ENCODE results near the gene ZP1. TPM values are rescaled to one million over a fixed set of nuclear protein-coding genes. Genes with fewer than 3 reads are reported as not detected.
"Not testable (repeated sequence)": the region's sequence is repeated elsewhere in the genome, so short reads cannot be mapped to it uniquely, and the experiment has no call there.

Gene ZP1, protein sequence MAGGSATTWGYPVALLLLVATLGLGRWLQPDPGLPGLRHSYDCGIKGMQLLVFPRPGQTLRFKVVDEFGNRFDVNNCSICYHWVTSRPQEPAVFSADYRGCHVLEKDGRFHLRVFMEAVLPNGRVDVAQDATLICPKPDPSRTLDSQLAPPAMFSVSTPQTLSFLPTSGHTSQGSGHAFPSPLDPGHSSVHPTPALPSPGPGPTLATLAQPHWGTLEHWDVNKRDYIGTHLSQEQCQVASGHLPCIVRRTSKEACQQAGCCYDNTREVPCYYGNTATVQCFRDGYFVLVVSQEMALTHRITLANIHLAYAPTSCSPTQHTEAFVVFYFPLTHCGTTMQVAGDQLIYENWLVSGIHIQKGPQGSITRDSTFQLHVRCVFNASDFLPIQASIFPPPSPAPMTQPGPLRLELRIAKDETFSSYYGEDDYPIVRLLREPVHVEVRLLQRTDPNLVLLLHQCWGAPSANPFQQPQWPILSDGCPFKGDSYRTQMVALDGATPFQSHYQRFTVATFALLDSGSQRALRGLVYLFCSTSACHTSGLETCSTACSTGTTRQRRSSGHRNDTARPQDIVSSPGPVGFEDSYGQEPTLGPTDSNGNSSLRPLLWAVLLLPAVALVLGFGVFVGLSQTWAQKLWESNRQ
- not detected for total RNA-seq
- long read RNA-seq = 0 reads

DNA sequence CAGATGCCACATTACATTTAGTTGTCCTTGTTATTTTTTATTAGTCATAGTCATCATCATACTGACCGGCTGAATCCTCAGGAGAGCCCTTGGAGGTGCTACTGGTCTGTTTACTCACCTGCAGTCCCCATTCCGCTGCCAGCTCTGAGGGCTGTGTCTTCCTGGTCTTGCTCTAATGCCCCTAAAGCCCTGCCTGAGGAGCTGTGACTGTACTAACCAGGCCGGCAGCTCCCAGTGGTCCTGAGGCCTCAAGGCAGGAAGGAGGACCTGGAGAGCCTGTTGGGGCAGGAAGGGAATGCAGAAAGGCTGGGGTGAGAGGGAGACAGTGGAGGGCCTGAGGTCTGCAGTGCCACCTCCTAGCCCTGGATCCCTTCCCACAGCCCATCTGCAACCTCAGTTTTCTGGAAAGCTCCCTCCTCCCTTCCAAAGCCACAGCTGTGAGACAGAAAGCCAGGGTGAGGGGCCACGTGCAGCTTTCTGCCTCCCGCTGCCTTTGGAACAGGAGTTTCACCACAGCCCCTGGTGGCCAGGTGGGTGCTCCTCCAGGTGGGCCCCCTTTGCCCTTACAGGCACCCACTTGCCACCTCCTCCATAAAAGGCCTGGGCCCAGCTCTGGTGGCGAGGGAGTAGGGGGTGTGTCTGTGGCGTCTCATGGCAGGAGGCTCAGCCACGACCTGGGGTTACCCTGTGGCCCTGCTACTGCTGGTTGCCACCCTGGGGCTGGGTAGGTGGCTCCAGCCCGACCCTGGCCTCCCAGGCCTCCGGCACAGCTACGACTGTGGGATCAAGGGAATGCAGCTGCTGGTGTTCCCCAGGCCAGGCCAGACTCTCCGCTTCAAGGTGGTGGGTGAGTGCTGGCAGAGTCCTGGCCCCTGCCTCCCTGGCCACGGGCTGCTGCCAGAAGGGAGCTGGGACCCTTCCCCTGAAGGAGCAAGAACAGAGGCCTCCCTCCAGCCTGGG is at the start of gene ZP1:
ZP1 (plus strand) TSS at position 632 of the 960 bp plus-strand sequence; CDS start at position 652, 20 bp downstream.
- Histone ChIP-seq H3K4me3 (no peak within 1 kb of the TSS), H3K9me3 (replicated peaks) (no peaks in the 10 kb centered on the region), H3K27ac (replicated peaks) (no peak within 1 kb of the TSS), H3K27me3 (ENCODE audit: low read depth) (peaks cover 2% of the 10 kb centered on the region), H3K36me3 (no peaks in the 10 kb centered on the region), H3K4me1 (peaks cover 32% of the 10 kb centered on the region)
- DNase-seq = no peak
- TF ChIP-seq, protein P1, sequence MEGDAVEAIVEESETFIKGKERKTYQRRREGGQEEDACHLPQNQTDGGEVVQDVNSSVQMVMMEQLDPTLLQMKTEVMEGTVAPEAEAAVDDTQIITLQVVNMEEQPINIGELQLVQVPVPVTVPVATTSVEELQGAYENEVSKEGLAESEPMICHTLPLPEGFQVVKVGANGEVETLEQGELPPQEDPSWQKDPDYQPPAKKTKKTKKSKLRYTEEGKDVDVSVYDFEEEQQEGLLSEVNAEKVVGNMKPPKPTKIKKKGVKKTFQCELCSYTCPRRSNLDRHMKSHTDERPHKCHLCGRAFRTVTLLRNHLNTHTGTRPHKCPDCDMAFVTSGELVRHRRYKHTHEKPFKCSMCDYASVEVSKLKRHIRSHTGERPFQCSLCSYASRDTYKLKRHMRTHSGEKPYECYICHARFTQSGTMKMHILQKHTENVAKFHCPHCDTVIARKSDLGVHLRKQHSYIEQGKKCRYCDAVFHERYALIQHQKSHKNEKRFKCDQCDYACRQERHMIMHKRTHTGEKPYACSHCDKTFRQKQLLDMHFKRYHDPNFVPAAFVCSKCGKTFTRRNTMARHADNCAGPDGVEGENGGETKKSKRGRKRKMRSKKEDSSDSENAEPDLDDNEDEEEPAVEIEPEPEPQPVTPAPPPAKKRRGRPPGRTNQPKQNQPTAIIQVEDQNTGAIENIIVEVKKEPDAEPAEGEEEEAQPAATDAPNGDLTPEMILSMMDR (IDR thresholded peaks at IDR 0.05; ENCODE audit: borderline replicate concordance) = no peak
- intact Hi-C loops (cut with micrococcal nuclease) = no loop called here

DNA sequence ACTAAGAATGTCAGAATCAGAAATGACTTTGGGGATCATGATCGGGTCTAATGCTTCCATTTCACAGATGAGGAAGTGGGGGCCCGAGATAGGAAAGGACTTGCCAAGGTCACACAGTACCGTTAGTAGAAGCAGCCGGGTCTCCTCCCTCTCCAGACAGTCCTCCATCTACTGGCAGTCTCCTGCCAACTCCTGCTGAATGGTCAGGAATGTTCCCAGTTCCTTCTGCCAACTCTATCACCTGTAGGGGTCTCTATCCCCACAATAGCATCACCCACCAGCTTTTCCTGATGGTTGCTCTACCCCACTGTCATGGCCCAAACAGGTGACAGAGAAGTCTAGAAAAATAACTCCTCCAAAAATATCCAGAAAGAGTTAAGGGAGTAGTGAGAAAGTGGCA is 49.3 kb upstream of the ZP1 start:
- H3K36me3 ChIP-seq = no peaks in the 10 kb centered on the region
- peaks cover 8% of the 10 kb centered on the region for H3K27me3 ChIP-seq (ENCODE audit: low read depth)
- peaks cover 16% of the 10 kb centered on the region for H3K9me3 ChIP-seq (replicated peaks)
- no peak for DNase-seq
- no peak overlapping the region for H3K4me3 ChIP-seq
- intact Hi-C loops (cut with micrococcal nuclease) = no loop called here
- TF ChIP-seq, protein P1 (IDR thresholded peaks at IDR 0.05; ENCODE audit: borderline replicate concordance) = no peak
- H3K4me1 ChIP-seq = no peaks in the 10 kb centered on the region
- H3K27ac ChIP-seq (replicated peaks) = no peak overlapping the region

DNA sequence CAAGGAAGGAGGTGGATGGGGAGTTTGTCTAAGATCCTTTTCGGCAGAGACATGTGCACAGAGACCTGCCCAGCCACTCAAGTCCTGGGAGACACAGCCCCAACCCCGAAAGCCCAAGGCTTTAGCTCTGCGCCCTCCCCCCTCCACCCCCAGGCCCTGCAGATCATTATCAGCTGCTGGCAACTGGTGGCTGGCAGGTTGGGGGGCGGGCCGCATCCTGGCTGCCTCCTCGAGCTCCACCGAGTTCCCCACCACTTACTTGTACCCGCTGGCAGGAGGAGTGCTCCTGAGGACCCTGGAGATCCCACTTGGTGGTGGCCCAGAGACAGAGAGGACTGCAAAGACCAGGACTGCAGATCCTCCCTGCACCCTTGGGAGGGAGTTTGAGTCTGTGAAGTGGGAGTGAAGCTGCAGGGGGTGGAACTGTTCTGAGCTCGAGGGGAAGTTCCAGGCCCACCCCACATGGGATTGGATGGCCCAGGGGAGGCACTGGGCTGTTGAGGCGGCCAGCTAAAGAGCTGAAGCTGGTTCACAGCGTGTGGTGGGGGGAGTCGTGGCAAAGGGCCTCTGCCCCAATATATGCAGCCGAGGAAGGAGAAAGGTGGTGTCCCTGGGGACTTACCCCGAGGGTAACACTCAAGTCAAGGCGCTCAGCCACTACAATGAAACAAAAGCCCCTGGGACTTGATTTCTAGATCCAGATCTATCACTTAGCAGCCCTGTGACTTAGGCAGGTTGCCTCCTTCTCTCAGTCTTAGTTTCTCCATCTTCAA is 45.3 kb upstream of the ZP1 start:
- no peaks in the 10 kb centered on the region for H3K4me1 ChIP-seq
- TF ChIP-seq, protein P1 (IDR thresholded peaks at IDR 0.05; ENCODE audit: borderline replicate concordance) = no peak
- no peak overlapping the region for H3K4me3 ChIP-seq
- intact Hi-C loops (cut with micrococcal nuclease) = no loop called here
- no peaks in the 10 kb centered on the region for H3K36me3 ChIP-seq
- peaks cover 8% of the 10 kb centered on the region for H3K9me3 ChIP-seq (replicated peaks)
- DNase-seq = no peak
- peaks cover 5% of the 10 kb centered on the region for H3K27me3 ChIP-seq (ENCODE audit: low read depth)
- H3K27ac ChIP-seq (replicated peaks) = no peak overlapping the region

DNA sequence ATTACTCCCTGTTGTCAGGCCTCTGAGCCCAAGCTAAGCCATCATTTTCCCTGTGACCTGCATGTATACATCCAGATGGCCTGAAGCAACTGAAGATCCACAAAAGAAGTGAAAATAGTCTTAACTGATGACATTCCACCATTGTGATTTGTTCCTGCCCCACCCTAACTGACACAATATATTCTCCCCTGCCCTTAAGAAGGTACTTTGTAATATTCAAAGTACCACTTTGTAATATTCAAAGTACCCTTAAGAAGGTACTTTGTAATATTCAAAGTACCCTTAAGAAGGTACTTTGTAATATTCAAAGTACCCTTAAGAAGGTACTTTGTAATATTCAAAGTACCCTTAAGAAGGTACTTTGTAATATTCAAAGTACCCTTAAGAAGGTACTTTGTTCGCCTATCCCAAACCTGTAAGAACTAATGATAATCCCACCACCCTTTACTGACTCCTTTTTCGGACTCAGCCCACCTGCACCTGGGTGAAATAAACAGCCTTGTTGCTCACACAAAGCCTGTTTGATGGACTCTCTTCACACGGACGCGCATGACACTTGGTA is 43.5 kb upstream of the ZP1 start:
- intact Hi-C loops (cut with micrococcal nuclease); H3K4me1 ChIP-seq; DNase-seq; H3K36me3 ChIP-seq; H3K27me3 ChIP-seq (ENCODE audit: low read depth); H3K4me3 ChIP-seq; H3K9me3 ChIP-seq (replicated peaks); H3K27ac ChIP-seq (replicated peaks): not testable (repeated sequence)

DNA sequence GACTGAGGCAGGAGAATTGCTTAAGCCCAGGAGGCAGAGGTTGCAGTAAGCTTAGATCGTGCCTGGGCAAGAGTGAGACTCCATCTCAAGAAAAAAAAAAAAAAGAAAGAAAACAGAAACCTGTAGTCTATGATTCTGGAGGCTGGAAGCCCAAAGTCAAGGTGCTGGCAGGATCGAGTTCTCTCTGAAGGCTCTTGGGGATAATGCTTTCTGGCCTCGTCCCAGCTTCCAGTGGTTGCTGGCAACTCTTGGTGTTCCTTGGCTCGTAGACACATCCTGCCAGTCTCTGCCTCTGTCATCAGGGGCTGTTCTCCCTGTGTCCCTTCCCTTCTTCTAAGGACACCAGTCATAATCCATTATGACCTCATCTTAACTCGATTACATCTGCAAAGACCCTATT is 42.2 kb upstream of the ZP1 start:
- Histone ChIP-seq H3K4me1 (no peaks in the 10 kb centered on the region), H3K27ac (replicated peaks) (no peak overlapping the region), H3K27me3 (ENCODE audit: low read depth) (no peaks in the 10 kb centered on the region), H3K4me3 (no peak overlapping the region), H3K9me3 (replicated peaks) (no peaks in the 10 kb centered on the region), H3K36me3 (no peaks in the 10 kb centered on the region)
- DNase-seq = no peak
- TF ChIP-seq, protein P1 (IDR thresholded peaks at IDR 0.05; ENCODE audit: borderline replicate concordance) = no peak
- intact Hi-C loops (cut with micrococcal nuclease) = no loop called here

Data from left ventricle myocardium inferior (tissue), 1 donor.